HG03196 (cell line): ENCODE results near the gene TERB2.
"Not testable (repeated sequence)": the region's sequence is repeated elsewhere in the genome, so short reads cannot be mapped to it uniquely, and the experiment has no call there.

ENCODE experiments used
- ATAC-seq: cut with Tn5 transposase; IDR thresholded peaks from one replicate; pipeline ENCODE4 v1.9.1; 2021; ENCODE audit not compliant: unreplicated experiment

TERB2 gene

GRCh38 chr15:45001180-45001579 is 44.7 kb downstream of the TERB2 start:
- ATAC-seq, result not testable (repeated sequence)

- ATAC-seq, result not testable (repeated sequence)
Observed at GRCh38 chr15:45003731-45004410, 47.4 kb downstream of the TERB2 start.

- not testable (repeated sequence) for ATAC-seq
Observed at GRCh38 chr15:45004590-45005175, 48.2 kb downstream of the TERB2 start.

- ATAC-seq, result no peak
Observed at GRCh38 chr15:45009046-45009445, 52.6 kb downstream of the TERB2 start.

GRCh38 chr15:45015114-45015513 is 58.6 kb downstream of the TERB2 start:
- not testable (repeated sequence) for ATAC-seq

- ATAC-seq, result not testable (repeated sequence)
Observed at GRCh38 chr15:45020222-45020900, 63.9 kb downstream of the TERB2 start.

GRCh38 chr15:45020901-45021259 is 64.4 kb downstream of the TERB2 start:
- not testable (repeated sequence) for ATAC-seq

GRCh38 chr15:45021348-45021747 is 64.9 kb downstream of the TERB2 start:
- ATAC-seq, result no peak

- ATAC-seq, result peak; percentile 95
Observed at GRCh38 chr15:45022871-45023658, 66.6 kb downstream of the TERB2 start, which contains the start of gene SORD. TSS of gene SORD (plus strand) at chr15:45023195. CDS start at chr15:45023284, 89 bp downstream.

GRCh38 chr15:45023659-45024225 is 67.3 kb downstream of the TERB2 start:
- no peak for ATAC-seq

GRCh38 chr15:45024649-45025048 is 68.2 kb downstream of the TERB2 start:
- not testable (repeated sequence) for ATAC-seq

- not testable (repeated sequence) for ATAC-seq
Observed at GRCh38 chr15:45025627-45026026, 69.1 kb downstream of the TERB2 start.

GRCh38 chr15:45026651-45027190 is 70.2 kb downstream of the TERB2 start:
- ATAC-seq, result no peak

GRCh38 chr15:45027220-45027619 is 70.7 kb downstream of the TERB2 start:
- no peak for ATAC-seq
